Left lung (tissue), 10 donors: Measurements from ENCODE around the gene NOL4L. TPM values are rescaled to one million over a fixed set of nuclear protein-coding genes. Genes with fewer than 3 reads are reported as not detected.

ENCODE experiments used
- ATAC-seq: fragments of 200-7000 bp; cut with Tn5 transposase; one replicate; pipeline ENCODE4 v1.9.1; 2020; ENCODE audit warnings: moderate library complexity
- DNase-seq, 4 donors: peaks; one replicate each; pipeline ENCODE4 v3.0.0-alpha.2; 2013 to 2020
- H3K27ac ChIP-seq, 2 donors: fragments of 200-600 bp; sonication (generic) in 1 of 2; one replicate each; pipeline versions ENCODE4 v1.5.0 to v1.8.0; 2020 to 2021
- H3K27me3 ChIP-seq, 2 donors: fragments of 200-600 bp; sonication (generic) in 1 of 2; one replicate each; pipeline versions ENCODE4 v1.5.0 to v1.8.0; 2020 to 2021
- H3K36me3 ChIP-seq, 2 donors: fragments of 200-600 bp; sonication (generic) in 1 of 2; one replicate each; pipeline versions ENCODE4 v1.5.0 to v1.8.0; 2020 to 2021
- H3K4me1 ChIP-seq, 2 donors: fragments of 200-600 bp; one replicate each; pipeline ENCODE4 v1.8.0; 2021
- H3K4me3 ChIP-seq, 2 donors: fragments of 200-600 bp; sonication (generic) in 1 of 2; one replicate each; pipeline versions ENCODE4 v1.5.0 to v1.8.0; 2020 to 2021; ENCODE audit warnings: mild to moderate bottlenecking in 1 of 2
- H3K9me3 ChIP-seq, 2 donors: fragments of 200-600 bp; sonication (generic) in 1 of 2; one replicate each; pipeline versions ENCODE4 v1.5.0 to v1.8.0; 2020 to 2021
- CTCF ChIP-seq, 2 donors: fragments of 200-600 bp; sonication (generic) in 1 of 2; IDR thresholded peaks; one replicate each; pipeline versions ENCODE4 v1.5.0 to v1.8.0; 2021; ENCODE audit warnings: antibody characterized with exemption in 2 of 2
- intact Hi-C, 2 donors: fragments of 100-400 bp; cut with DNase I; formaldehyde crosslinking; loops; one replicate each; pipeline versions ENCODE4 v1.11.2 to v1.14.2; 2022
- polyA plus RNA-seq, 6 donors: library from polyadenylated mRNA; unstranded; fragments of 120-200 nt; gene quantifications; one replicate each; pipeline ENCODE4 v1.2.1, GENCODE V29; 2013; ENCODE audit not compliant: insufficient read length in 6 of 6
- total RNA-seq, 2 donors: library from RNA; stranded (reverse); fragmentation: NEBNext Ultra II Directional; extraction: Animal tissue kit (Norgen Biotek cat#: 25700); gene quantifications; one replicate each; pipeline ENCODE4 v1.2.1, GENCODE V29; 2021
- donor health status: DM: no; HTN: yes; CAD: no.
- donor health status: DM: no; HTN: no; CAD: no.

Gene NOL4L
- total and polyA plus RNA-seq, 8 donors, result 16.7 to 49.0 (median 40.7) TPM

GRCh38 chr20:32592022-32592421 lies 6.9 kb upstream of the NOL4L start:
- ATAC-seq, result no peak
- intact Hi-C loops, result no loop called here

GRCh38 chr20:32589769-32590168 lies 4.6 kb upstream of the NOL4L start:
- no peak for TF ChIP-seq CTCF (IDR thresholded peaks at IDR 0.05)
- Histone ChIP-seq H3K27me3 (peaks cover 12 to 40% of the 10 kb centered on the region in 2 donors), H3K4me3 (no peak overlapping the region), H3K4me1 (peaks cover 0 to 14% of the 10 kb centered on the region in 2 donors), H3K36me3 (no peaks in the 10 kb centered on the region), H3K27ac (no peak overlapping the region), H3K9me3 (no peaks in the 10 kb centered on the region)
- ATAC-seq (no peak), DNase-seq (no peak)
- intact Hi-C loops, result no loop called here

More at GRCh38 chr20:32592022-32592421, 6.9 kb upstream of the NOL4L start:
- TF ChIP-seq CTCF (IDR thresholded peaks at IDR 0.05), result no peak
- peaks cover 0 to 5% of the 10 kb centered on the region in 2 donors for H3K4me1 ChIP-seq
- H3K4me3 ChIP-seq, result no peak overlapping the region
- H3K36me3 ChIP-seq, result no peaks in the 10 kb centered on the region
- H3K27me3 ChIP-seq, result peaks cover 0 to 19% of the 10 kb centered on the region in 2 donors
- DNase-seq, result no peak
- no peaks in the 10 kb centered on the region for H3K9me3 ChIP-seq
- no peak overlapping the region for H3K27ac ChIP-seq

- H3K36me3 ChIP-seq, result no peaks in the 10 kb centered on the region
- no peaks in the 10 kb centered on the region for H3K9me3 ChIP-seq
- no peak for TF ChIP-seq CTCF (IDR thresholded peaks at IDR 0.05)
- intact Hi-C loops, result no loop called here
- H3K4me3 ChIP-seq, result no peak overlapping the region
- ATAC-seq (no peak), DNase-seq (no peak)
- no peak overlapping the region for H3K27ac ChIP-seq
- peaks cover 0 to 15% of the 10 kb centered on the region in 2 donors for H3K4me1 ChIP-seq
- peaks cover 12 to 45% of the 10 kb centered on the region in 2 donors for H3K27me3 ChIP-seq
These were observed 4.1 kb upstream of the NOL4L start for GRCh38 chr20:32589256-32589655.

- H3K9me3 ChIP-seq, result no peaks in the 10 kb centered on the region
- H3K4me1 ChIP-seq, result peaks cover 0 to 22% of the 10 kb centered on the region in 2 donors
- no peak for TF ChIP-seq CTCF (IDR thresholded peaks at IDR 0.05)
- no peak overlapping the region for H3K4me3 ChIP-seq
- no peaks in the 10 kb centered on the region for H3K36me3 ChIP-seq
- intact Hi-C loops, result no loop called here
- ATAC-seq (no peak), DNase-seq (no peak)
- H3K27ac ChIP-seq, result no peak overlapping the region
- peaks cover 12 to 57% of the 10 kb centered on the region in 2 donors for H3K27me3 ChIP-seq
These were observed 2.9 kb upstream of the NOL4L start for GRCh38 chr20:32588040-32588439.

GRCh38 chr20:32586291-32586690 lies 1.2 kb upstream of the NOL4L start:
- Histone ChIP-seq H3K36me3 (no peaks in the 10 kb centered on the region), H3K27ac (no peak overlapping the region), H3K9me3 (no peaks in the 10 kb centered on the region), H3K4me1 (peaks cover 0 to 28% of the 10 kb centered on the region in 2 donors), H3K27me3 (peaks cover 12 to 75% of the 10 kb centered on the region in 2 donors), H3K4me3 (no peak overlapping the region)
- ATAC-seq (no peak), DNase-seq (no peak)
- TF ChIP-seq CTCF (IDR thresholded peaks at IDR 0.05), result no peak
- intact Hi-C loops, result no loop called here
